Amniotic stem cell (primary cell): ENCODE data around the gene VAMP7.
"Not testable (repeated sequence)": the region's sequence is repeated elsewhere in the genome, so short reads cannot be mapped to it uniquely, and the experiment has no call there.

ENCODE experiments used
- DNase-seq: peaks from one replicate; lab custom pipeline; 2025; lab: John Stamatoyannopoulos, UW

VAMP7 gene

DNA sequence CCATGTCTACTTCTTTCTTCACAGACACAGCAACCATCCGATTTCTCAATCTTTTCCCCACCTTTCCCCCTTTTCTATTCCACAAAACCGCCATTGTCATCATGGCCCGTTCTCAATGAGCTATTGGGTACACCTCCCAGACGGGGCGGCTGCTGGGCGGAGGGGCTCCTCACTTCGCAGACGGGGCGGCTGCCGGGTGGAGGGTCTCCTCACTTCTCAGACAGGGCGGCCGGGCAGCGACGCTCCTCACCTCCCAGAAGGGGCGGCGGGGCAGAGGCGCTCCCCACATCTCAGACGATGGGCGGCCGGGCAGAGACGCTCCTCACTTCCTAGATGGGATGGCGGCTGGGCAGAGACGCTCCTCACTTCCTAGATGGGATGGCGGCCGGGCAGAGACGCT is 26.5 kb downstream of the VAMP7 start:
- not testable (repeated sequence) for DNase-seq

DNA sequence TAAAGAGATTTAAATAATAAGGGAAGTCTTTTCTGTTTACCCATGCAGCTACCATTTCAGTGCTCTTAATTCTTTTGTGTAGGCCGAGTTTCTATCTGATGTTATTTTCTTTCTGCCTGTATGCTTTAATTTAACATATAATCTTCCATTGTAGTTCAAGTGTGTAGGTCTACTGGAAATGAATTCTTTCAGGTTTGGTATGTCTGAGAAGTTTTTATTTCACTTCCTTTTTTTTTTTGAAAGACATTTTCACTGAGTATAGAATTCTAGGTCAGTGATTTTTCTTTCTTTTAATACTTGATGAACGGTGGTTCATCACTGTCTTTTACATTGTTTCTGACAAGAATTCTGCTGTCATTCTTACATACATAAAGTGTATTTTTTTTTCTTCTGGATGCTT is 42.1 kb downstream of the VAMP7 start:
- DNase-seq = no peak

DNA sequence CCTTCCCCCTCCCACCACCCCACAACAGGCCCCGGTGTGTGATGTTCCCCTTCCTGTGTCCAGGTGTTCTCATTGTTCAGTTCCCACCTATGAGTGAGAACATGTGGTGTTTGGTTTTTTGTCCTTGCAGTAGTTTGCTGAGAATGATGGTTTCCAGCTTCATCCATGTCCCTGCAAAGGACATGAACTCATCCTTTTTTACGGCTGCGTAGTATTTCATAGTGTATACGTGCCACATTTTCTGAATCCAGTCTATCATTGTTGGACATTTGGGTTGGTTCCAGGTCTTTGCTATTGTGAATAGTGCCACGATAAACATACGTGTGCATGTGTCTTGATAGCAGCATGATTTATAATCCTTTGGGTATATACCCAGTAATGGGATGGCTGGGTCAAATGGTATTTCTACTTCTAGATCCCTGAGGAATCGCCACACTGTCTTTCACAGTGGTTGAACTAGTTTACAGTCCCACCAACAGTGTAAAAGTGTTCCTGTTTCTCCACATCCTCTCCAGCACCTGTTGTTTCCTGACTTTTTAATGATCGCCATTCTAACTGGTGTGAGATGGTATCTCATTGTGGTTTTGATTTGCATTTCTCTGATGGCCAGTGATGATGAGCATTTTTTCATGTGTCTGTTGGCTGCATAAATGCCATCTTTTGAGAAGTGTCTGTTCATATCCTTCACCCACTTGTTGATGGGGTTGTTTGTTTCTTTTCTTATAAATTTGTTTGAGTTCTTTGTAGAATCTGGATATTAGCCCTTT is 49.9 kb downstream of the VAMP7 start:
- DNase-seq = not testable (repeated sequence)

- DNase-seq = no peak
These were observed 57.0 kb downstream of the VAMP7 start for GRCh38 chrX:155938132-155938531.

GRCh38 chrX:155949098-155949497 is 68.0 kb downstream of the VAMP7 start:
- DNase-seq = no peak

DNA sequence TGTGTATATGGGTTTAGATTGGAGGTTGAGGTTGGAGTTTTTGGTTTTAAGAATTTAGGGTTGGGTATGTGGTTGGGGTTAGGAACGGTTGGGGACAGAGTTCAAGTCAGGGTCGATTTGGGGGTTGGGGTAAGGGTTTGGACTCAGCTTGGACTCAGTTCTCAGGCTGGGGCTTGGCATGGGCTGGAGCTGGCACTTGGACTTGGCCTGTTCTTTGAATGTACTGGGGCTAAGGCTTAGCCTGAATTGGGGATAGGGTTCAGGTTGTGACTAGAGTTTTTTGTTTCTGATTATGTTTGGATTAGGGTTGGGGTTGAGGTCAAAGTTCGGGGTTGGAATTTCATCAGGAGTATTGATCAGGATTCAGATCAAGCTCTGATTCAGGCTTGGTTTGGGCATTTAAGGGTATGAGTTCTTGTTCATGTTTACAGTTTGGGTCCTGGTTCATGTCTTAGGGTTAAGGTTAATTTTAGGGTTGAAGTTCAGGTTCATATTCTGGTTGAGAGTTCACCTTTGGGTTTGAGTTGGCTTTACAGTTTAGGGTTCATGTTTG is 70.2 kb downstream of the VAMP7 start:
- DNase-seq = no peak

DNA sequence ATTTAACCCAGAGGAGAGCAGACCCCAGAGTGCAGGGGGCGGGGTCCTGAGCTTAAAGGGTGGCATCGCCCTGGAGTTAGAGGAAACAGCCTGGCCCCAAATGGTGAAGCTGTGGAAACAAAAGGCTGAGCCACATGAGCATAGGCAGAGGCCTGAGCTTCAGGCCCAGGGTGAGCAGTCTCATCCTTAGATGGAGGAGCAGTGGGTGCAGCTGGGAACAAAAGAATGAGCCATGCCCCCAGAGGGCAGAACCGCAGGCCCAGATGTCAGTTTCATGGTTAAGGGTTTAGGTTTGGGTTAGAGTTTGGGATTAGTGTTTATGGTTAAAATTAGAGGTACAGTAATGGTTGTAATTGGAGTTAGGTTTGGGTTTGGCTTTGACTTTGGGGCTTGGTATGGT is 71.9 kb downstream of the VAMP7 start:
- no peak for DNase-seq

GRCh38 chrX:155954793-155955192 is 73.6 kb downstream of the VAMP7 start:
- DNase-seq = no peak

DNA sequence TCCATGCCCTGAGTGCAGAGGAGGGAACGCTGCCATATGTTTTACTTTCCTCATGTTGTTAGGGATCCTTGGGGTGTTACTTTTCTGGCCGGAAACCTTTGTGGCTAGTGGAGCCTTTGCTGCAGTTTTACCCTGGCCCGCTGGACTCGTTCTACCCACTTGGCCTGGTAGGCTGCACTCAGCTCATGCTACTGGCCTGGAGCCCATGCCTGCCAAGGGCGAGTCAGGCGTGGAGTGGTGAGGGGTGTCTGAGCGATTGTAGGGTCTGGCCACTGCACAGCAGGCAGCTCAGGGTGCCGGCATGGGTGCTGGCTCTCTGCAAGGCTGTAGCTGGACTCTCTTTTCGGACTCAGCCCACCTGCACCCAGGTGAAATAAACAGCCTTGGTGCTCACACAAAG is 75.0 kb downstream of the VAMP7 start:
- DNase-seq = no peak

- DNase-seq = no peak
These were observed 75.5 kb downstream of the VAMP7 start for GRCh38 chrX:155956649-155957048.

GRCh38 chrX:155957843-155958242 is 76.7 kb downstream of the VAMP7 start:
- DNase-seq = no peak

DNA sequence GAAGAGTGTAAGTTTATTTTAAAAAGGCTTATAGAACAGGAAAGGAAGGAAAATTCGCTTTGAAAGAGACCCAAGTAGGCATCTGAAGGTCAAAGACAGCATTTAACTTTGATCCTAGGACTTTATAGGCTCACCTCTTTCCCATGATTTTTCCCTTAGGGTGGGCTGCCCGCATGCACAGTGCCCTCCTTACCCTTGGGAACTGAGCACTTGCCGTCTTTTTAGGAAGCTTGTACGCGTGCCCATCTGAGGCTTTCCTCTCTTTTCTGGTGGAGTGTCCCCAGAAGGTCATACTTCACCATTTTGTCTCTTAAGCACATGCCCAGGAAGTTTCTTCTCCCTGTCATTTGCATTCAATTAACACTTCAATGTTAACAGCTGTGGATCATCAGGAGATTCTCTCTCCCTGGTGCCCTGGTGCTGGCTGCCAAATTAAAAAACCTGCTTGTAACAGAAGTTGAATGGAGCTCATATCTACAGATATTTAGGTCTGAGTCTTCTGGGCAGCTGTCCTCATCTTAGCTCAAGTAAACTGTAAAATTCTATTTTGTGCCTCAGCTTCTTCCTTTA is 78.0 kb downstream of the VAMP7 start:
- DNase-seq = no peak

DNA sequence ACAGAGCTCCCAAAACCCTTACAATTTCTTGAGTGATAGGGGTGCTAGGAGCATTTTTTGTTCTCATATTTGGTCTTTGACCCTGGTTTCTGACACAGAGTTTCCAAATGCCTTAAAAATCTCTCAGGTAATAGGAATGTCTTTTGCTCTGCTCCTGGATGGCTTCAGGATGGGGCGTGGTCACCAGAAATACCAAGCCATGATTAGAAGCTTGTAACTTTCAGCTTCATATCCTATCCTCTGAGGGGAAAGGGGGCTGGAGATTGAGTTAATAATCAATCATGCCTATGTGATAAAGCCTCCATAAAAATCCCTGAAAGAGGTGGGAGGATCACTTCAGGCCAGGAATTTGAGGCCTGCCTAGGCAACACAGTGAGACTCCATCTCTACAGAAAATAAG is 81.8 kb downstream of the VAMP7 start:
- no peak for DNase-seq

DNA sequence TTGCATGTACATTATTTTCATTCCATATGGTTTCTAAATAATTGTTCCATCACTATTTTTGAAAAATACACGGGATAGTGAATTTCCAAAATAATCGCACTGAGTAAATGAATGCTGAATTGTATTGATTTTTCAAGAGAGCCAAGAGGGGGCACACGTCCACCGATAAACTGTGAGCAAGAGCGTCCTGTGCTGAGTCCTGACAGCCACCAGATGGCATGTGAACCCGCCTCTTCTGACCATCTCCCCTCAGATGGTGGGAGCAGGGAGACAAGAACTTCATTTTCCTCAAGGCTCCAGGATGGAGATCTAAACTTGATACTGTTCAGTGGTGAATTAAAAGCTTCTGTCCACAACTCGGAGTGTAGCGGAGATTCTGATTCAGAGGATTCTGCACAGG is 85.7 kb downstream of the VAMP7 start:
- no peak for DNase-seq

- DNase-seq = no peak
These were observed 86.6 kb downstream of the VAMP7 start for GRCh38 chrX:155967653-155968325.

GRCh38 chrX:155968326-155968661 is 87.1 kb downstream of the VAMP7 start:
- no peak for DNase-seq

GRCh38 chrX:155968791-155969190 is 87.6 kb downstream of the VAMP7 start:
- no peak for DNase-seq

- not testable (repeated sequence) for DNase-seq
These were observed 90.5 kb downstream of the VAMP7 start for GRCh38 chrX:155971658-155972057.

GRCh38 chrX:155972241-155972640 is 91.1 kb downstream of the VAMP7 start:
- not testable (repeated sequence) for DNase-seq

- DNase-seq = no peak
These were observed 102.2 kb downstream of the VAMP7 start for GRCh38 chrX:155983326-155983725.

- no peak for DNase-seq
These were observed 104.1 kb downstream of the VAMP7 start for GRCh38 chrX:155985208-155985607.

GRCh38 chrX:155986995-155987394 is 105.8 kb downstream of the VAMP7 start:
- DNase-seq = not testable (repeated sequence)

- DNase-seq = no peak
These were observed 107.7 kb downstream of the VAMP7 start for GRCh38 chrX:155988859-155989258.
